A673 (cell line): Measurements from ENCODE around the gene TBC1D26.
"Not testable (repeated sequence)": the region's sequence is repeated elsewhere in the genome, so short reads cannot be mapped to it uniquely, and the experiment has no call there.

ENCODE experiments used
- EZH2 ChIP-seq: fragments of 200-600 bp; sonication (generic); IDR thresholded peaks from 2 replicates; pipeline ENCODE4 v1.6.1; 2017; ENCODE audit warnings: borderline replicate concordance, low read depth, mild to moderate bottlenecking, mixed read lengths, antibody characterized with exemption, low read length; ENCODE audit not compliant: poor library complexity, severe bottlenecking
- TF ChIP-seq, protein P1 (sequence below): fragments of 300-800, 200-600 bp; sonication (generic); conservative IDR thresholded peaks from 2 replicates; pipeline ENCODE4 v1.5.1; 2017; ENCODE audit warnings: low read depth, mild to moderate bottlenecking, antibody characterized with exemption, low read length, moderate library complexity, mixed read lengths

DNA sequence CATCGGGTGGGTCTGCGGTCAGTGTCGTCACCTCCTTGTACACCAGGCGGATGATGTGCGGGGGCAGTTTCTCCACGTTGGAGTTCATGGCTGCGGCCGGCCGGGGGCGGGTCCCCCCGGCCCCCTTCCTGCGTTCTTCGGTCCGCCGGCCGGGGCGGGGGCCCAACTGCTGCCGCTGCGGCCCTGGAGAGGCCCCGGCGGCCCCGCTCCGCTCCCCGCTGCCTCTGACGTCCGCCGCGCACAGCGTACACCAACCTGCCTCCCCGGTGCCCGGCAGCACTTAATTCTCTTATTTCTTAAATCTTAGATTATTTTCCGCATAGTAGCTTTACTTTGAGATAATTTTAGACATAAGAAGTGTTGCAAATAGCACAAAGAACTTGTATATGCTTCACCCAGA lies 27.3 kb upstream of the TBC1D26 start:
- TF ChIP-seq, protein P1, sequence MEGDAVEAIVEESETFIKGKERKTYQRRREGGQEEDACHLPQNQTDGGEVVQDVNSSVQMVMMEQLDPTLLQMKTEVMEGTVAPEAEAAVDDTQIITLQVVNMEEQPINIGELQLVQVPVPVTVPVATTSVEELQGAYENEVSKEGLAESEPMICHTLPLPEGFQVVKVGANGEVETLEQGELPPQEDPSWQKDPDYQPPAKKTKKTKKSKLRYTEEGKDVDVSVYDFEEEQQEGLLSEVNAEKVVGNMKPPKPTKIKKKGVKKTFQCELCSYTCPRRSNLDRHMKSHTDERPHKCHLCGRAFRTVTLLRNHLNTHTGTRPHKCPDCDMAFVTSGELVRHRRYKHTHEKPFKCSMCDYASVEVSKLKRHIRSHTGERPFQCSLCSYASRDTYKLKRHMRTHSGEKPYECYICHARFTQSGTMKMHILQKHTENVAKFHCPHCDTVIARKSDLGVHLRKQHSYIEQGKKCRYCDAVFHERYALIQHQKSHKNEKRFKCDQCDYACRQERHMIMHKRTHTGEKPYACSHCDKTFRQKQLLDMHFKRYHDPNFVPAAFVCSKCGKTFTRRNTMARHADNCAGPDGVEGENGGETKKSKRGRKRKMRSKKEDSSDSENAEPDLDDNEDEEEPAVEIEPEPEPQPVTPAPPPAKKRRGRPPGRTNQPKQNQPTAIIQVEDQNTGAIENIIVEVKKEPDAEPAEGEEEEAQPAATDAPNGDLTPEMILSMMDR, result not testable (repeated sequence)
- not testable (repeated sequence) for TF ChIP-seq EZH2
